Measurements from ENCODE around the gene ANKS1B.
"Not testable (repeated sequence)": the region's sequence is repeated elsewhere in the genome, so short reads cannot be mapped to it uniquely, and the experiment has no call there.

Gene ANKS1B

DNA sequence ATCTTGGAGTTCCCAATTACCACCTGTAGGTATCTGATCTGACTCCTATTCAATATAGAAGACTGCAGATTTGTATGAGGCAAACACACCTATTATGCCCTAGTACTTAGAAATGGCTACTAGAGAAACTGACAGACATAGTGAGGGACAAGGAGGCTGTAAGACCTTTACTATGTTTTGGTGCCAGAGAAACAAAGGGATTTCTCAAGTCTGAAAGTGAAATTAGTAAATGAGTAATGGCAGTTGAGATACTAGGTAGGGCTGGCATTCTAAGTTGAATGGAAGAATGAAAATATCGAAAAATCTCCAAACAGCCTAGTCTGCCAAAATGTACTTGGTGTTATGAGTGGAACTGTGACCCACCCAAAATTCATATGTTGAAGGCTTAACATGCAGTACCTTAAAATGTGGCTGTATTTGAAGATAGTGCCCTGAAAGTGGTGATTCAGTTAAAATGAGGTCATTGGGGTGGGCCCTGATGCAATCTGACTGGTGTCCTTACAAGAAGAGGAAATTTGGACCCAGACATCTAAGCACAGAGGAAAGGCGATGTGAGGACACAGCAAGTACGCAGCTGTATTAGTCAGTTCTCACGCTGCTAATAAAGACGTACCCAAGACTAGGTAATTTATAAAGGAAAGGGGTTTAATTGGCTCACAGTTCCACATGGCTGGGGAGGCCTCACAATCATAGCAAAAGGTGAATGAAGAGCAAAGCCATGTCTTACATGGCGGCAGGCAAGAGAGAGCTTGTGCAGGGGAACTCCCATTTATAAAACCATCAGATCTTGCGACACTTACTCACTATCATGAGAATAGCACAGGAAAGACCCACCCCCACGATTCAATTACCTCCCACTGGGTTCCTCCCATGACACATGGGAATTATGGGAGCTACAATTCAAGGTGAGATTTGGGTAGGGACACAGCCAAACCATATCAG, 1212.7 kb downstream of the ANKS1B start:
- DNase-seq (ENCODE audit: low spot score): no peak

DNA sequence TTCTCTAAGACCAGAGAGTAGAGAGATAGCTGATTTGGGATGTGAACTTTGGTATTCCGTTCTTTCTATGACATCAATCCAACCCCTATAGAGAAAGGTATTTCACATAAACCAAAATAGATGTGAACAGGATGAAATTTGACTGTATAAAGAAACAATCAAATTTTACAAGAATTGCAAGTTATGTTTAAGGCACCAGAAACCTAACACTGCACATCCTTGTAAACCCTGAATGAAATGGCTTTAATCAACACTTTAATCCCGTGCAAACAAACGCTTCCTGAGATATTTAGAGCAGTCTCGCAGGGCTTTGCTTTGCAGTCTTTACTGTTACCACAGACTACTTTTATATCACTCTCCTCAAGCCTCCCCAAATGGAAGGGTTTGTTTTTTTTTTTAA, 1214.5 kb downstream of the ANKS1B start:
- DNase-seq (ENCODE audit: low spot score): no peak

DNA sequence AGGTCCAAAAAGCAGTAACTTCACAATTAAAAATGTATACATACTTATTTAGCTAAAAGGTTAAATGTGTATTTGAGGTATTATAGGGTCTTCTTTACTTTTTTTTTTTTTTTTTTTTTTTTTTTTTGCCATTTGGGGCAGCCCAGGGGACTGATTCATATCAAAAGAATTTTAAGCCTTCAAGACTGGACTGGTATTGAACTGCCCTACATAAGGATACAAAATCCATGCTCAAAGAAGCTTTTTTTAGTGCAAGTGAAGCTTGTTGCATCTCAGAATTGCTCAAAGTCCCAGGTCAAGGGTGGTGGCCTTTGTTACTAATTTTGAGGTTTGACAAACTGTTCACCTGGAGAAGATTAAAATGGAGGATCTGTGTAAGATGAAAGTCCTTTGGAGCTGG, 1215.7 kb downstream of the ANKS1B start:
- DNase-seq (ENCODE audit: low spot score): no peak

DNA sequence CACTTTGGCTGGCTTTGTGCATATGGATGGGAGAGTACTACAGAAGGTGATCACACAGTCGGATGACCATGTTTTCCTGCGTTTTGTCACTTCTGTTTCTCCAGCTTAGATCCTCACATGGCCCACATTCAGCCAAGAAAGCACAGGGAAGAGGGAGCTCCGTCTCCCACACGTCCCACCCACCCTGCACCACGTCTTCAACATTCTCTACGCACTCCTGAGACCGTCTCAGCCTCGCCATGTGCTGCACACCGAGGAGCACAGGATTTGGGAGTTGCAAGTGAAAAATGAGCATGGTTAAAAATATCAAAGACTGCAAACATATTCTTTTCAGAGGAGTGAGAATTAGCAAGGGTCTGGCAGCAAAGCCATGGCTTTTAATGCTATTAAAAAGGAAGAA, 1217.5 kb downstream of the ANKS1B start:
- DNase-seq (ENCODE audit: low spot score): no peak

DNA sequence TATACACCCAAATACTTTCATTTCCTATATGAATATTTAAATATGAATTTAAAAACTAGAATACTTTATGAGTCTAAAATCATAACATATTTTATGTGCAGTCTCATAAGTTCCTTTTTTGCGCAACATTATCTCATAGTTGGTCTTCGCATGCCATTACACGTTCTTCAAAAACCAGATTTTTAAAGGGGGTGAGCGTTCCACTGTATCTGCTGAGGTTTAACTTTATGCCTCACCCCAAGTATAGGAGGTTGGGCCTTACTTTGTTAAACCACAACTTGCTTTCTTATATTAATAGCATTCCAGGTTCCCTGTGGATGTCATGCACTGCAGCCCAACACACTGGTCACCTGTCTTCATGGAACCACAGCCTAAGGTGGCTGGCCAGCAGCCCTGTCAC, 1221.1 kb downstream of the ANKS1B start:
- DNase-seq (ENCODE audit: low spot score): no peak

DNA sequence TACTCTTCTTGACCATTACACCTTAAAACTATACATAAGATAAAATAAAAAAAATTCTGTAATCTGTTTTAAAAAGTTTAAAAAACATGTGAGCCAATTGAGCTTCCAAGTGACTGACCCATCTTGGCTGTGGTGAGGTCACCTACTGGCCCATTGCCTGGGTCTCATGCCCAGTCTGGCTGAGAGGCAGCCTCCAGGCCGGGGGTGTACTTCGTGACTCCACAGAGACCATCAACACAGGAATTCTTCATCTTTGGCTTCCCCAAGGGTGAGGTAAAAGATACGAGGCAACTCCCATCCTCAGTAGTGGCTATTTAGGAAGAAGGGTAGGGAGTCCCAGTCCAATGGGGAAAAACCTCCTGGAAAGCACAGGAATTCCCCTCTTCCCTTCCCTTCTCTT, 1226.4 kb downstream of the ANKS1B start:
- no peak for DNase-seq (ENCODE audit: low spot score)

DNA sequence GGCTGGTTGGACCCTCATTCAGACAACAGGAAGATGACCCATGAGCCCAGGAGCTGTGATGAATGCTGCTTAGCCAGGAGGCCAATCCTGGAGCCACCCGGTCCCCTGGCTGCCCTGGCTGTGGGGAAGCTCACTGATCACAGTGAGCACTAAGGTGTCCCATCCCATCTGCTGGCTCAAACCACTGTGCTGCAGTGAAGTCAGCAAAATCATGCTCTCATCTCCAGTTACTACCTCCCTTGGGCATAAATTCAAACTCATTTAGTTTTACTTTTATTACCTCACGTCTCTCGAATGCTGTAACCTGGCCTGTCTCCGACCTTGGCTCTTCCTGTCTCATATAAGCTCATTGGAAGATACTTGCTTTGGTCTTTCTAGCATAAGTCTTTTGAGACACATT, 1227.3 kb downstream of the ANKS1B start:
- DNase-seq (ENCODE audit: low spot score): no peak

DNA sequence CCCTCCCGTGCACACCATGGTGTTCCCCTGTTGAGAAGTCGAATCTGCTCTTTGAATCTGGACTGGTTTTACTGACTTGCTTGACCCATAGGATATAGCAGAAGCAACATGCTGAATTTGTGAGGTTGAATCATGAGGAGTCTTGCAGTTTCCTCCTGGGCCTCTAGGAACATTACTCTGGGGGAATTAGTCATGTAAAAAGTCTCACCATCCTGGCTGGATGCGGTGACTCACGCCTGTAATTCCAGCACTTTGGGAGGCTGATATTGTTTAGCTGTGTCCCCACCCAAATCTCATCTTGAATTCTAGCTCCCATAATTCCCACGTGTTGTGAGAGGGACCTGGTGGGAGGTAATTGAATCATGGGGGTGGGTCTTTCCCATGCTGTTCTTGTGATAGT, 1228.9 kb downstream of the ANKS1B start:
- DNase-seq (ENCODE audit: low spot score): not testable (repeated sequence)

DNA sequence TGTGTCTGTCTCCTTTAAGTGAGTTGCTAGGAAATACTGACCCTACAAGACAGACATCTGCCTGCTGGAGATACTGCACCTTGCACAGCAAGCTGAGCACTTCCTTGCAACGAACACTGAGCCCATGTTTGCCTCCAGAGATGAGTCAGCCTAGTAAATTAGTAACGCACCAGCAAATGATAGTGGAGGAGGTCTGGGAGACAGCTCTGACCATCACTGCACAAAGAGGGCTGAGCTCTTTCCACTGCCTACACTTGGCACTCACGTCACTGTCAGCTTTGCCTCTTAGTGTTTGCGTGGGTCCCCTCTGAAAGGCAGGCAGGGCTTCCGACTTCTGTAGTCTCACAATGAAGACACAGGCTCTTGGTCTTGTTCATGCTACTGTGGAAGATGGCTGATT, 1230.6 kb downstream of the ANKS1B start:
- DNase-seq (ENCODE audit: low spot score): no peak

DNA sequence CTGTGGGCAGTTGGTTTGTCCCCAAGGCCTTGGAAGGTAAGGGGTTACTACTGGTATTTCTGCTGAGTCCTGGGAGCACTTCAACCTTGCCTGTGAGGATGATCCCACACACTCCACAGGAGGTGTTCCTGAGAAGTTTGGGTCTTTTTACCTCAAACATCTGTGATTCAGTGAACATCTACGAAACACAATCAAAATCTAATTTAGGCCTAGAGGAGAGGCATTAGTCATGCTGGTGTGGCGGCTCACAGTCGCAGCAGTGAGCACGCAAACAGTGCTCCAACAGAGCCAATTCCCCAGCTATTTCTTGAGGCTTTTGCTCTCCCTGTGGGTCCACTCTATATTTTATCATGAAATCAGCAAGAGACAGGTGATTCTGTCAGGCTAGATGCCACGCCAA, 1232.0 kb downstream of the ANKS1B start:
- no peak for DNase-seq (ENCODE audit: low spot score)

DNA sequence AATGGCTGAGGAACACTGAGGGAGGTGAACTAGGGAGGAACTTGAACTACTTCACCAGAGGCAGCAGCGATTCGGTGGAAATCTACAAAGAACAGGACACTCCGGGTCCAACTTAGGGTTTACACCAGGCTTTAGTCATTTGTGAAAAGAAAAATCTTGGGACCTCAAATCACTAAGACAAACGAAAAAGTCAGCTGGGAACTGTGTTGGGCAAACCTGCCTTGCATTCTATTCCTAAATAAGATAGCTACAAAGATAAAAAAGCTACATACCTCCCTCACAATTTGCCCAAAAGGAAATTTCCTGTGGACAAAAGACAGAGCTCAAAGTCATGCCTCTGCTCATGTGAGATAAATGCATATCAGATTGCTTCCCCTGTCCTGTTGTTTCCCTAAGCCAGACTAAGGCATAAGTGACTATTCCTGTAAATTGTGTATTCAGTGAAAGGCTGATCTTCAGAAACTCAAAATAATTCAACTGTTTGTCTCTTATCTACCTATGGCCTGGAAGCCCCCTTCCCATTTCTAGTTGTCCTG, 1233.1 kb downstream of the ANKS1B start:
- DNase-seq (ENCODE audit: low spot score): no peak

DNA sequence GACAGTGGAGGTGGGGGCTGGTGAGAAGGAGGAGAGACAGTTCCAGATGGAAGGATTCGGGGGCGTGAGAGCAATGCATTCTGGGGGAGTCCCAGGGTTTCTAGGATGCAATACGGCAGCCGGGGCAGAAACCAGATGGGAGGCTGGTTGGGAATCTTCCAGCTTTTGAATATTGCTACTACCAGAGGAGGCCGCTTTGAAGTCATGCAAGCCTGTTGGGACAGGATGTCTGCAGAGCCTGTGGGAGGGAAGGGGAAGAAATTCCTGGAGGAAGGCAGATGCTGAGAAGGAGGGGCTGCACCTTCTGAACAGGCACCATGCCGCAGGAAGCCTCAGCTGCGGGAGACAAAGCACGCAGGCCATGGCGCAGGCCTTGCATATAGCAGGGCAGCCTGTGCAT, 1234.2 kb downstream of the ANKS1B start:
- DNase-seq (ENCODE audit: low spot score): no peak

DNA sequence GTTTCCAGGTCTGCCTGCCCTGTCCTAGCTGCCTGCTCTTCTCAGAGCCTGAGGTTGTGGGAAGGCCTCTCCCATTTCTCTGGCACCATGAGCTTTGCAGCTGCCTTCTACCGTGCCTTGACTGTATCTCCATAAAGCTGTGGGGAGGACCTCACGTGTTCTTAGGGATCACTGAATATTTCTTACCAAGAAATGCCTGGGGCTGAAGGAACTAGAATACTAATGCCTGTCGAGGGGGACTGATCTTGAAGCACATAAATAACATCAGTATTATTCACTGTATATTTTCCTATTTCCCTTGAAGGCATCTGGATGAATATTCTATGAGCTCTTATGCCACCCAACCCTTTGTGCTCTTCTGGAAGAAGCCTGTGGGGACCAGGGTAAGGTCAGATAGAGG, 1236.3 kb downstream of the ANKS1B start:
- DNase-seq (ENCODE audit: low spot score): no peak

DNA sequence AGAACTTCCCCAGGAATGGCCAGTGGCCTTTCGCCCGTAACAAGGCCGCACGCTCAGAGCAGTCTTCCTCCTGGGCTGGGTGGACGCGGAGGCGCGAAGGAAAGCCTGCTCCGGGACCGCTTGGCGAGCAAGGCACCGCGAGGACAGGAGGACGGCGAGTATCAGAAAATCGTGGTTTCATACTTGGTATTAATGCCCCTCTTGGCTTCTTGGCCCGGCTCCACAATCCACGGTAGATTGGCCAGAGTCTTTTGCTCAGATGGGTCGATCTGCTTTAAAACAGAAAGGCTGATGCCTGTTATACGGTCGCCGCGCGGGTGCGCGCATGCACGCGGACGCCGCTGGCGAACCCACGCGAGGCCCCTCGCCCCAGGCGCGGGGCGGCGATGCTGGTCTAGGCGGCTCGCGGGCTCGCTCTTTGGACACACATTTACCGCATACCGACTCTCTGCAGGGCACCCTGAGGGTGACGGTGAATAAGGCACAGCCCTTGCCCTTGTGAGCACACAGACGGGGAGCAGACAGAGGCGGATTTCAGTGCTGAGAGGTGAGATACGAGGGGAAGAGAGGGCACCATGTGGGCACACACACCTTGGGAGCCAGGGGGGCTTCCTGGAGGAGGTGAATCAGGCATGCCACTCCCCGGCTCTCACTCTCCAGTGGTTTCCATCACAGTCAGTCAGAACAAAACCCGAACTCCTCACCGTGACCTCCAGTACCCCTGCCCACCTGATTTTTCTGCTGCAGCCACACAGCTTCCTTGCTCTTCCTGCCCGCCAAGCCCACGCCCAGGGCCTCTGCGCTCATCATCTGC, 1239.0 kb downstream of the ANKS1B start:
- DNase-seq (ENCODE audit: low spot score): no peak

DNA sequence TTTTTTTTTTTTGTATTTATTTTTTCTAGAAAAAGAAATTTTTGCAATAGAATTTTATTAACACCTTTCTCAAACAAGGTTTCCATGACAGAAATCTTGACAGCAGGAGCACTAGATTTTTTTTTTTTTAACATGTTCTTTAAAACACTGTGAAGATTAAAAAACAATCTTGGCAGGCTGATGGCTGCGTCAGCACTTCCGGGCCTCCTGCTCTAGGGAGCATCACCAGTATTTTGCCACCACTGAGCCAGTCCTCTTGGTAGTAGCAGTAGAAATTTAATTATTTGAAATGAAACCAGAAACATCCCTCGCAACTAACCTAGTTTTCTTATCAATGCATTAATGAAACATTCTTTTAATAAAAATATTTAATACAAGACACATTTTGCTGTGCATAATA, 1240.1 kb downstream of the ANKS1B start:
- DNase-seq (ENCODE audit: low spot score): no peak

DNA sequence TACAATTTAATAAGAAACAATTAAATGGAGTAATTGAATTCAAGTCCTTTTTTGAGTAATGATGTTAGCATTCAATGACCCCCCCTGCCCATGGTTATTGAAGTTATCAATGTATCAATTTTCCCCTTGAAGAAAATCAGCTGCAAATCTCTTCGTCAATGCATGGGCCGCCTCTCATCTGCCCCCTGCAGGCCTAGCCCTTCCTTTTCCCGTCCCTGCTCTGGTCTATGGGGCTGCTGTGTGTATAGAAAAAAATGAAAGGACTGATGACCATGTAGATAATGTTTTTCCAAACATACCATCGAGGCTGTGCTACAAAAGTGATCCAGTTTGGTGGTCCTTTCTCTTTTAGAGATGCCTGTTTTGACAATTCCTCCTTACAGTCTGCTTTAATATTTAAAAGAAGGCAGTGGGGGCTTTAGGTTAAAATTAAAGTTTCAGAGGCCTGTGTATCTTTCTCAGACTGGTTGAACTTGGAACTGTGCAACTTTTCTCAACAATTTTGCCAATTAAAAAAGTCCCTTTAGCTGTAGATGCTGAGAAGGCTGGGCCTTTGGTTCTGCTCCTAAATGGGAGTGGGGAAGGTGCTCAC, 1241.3 kb downstream of the ANKS1B start:
- peak; percentile 38 for DNase-seq (ENCODE audit: low spot score)

DNA sequence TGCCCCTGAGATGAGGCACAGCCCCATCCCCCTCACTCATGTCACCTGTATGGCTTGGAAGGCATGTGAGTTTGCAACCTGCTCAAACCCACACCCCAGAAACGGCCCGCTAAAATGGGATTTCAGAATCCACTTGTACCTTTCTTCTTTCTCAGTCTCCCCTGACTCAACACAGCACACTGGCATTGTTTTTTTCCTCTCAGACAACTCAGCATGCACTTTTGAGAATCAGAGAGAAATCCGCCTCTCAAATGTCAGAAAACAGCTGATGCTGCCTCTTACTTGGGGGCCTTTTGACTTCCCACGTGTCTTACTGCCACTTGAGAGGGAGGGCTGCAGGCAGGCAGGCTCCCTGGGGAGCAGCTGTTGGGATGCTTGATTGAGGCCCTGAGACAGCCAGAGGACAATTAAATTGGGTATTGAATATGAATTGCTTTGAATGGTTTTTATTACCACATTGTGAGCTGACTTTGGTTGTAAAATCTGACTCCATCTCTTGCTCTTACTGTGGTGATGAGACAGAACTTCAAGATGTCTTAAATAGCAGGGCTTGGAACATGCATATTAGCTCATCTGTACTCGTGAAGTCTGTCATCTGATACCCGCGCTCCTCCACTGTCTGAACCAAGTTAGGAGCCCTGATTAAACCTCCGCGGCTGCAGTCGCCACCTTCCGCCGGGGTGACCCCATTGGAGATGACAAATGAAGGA, 1243.0 kb downstream of the ANKS1B start:
- peak; percentile 62 for DNase-seq (ENCODE audit: low spot score)

DNA sequence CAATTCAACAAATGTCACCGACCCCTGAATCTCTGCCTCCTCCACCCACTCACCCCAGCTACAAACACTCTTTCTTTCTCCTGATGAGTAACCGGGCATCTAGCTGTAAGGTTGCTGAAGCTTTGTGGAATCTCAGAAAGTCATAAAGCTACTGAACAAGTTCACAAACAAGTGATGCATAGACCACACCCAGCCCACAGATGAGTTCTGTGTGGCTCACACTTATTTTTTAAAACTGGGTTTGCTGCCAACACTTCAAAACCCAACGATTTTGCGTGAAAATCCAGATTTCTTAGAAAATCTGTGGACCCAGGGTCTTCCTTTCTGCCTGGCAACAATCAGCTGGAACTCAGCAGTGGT, 1243.6 kb downstream of the ANKS1B start:
- no peak for DNase-seq (ENCODE audit: low spot score)

DNA sequence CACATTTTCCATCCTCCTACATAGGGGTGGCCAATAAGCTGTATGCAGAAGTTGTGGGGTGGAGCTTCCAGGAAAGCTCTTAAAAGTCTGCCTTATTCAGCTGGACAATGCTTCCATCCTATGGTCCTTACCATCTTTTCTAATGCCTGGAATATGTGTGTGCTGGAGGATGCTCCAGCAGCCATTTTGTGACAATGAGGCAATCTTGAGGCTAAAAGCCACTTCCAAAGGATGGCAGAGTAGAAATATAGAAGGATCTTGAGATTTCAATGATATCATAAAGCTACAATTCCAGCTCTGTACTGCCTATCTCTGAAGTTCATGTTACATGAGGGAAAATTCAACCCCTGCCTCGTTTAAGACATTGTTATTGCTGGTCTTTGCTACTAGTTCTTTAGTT, 1244.0 kb downstream of the ANKS1B start:
- no peak for DNase-seq (ENCODE audit: low spot score)

DNA sequence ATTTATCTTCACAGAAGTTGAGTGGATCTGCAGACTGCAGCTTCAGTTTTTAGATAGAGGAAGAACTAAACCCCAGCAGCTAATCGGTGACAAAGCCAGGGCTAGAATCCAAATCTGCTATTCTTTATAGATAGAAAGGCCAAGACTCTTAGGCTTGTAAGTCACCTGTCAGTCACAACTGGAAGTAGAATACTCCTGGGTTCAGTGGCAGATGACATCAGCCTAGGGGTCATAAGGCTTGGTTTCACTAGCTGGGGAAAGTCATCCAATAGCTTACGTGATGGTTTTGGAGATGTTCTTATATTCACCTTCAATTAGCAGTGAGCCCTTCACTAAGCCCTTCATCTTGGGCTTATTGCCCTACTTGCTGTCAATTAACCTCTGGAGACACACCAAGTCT, 1246.2 kb downstream of the ANKS1B start:
- no peak for DNase-seq (ENCODE audit: low spot score)

DNA sequence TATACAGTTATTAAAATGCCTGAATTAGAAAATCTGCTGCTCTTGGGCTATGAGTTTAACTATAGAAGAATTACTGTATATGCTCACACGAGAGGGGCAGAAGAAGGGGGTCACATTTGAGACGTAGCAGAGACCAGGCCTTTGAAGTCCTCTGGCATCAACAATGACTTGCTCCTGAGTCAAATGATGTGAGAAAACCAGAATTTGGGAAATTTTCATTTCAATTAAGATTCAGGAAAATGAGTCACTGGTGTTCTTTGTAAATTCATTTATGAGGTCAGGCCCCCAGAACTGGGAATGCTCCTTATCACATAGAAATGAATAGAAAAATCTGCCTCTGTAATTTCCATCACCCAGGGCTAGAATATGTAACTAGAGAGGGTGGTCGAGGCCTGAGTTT, 1246.7 kb downstream of the ANKS1B start:
- DNase-seq (ENCODE audit: low spot score): no peak

DNA sequence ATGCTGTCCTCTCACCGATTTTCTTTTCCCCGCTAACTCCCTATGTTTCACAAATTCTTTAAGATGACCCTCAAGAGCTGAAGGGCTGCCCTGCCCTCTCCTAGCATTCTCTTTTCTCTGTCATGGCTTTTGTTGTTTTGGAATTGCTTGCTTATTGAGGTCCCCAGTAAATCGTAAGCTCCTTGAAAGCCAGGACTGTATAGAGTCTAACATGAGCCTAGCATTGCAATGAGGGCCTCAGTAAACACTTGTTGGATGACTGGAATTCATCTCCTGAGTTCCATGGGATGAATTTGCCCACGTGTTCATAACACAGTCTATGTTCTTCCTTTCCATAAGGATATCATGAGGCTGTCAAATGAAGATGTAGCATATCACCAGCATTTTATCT, 1247.4 kb downstream of the ANKS1B start:
- no peak for DNase-seq (ENCODE audit: low spot score)
